Tibial artery (tissue), 4 donors: Measurements from ENCODE around the gene SCPEP1.

Experiments
- DNase-seq, 2 donors: peaks; one replicate each; pipeline ENCODE4 v3.0.0-alpha.2; 2019
- H3K27ac ChIP-seq, 2 donors: fragments of 200-600 bp; sonication (generic) in 1 of 2; 1 replicate in 1 of 2; 2 replicates in 1 of 2; pipeline ENCODE4 v1.5.1; 2018 to 2019; ENCODE audit warnings: mild to moderate bottlenecking in 1 of 2
- H3K27me3 ChIP-seq, 2 donors: fragments of 200-600 bp; sonication (generic) in 1 of 2; one replicate each; pipeline versions ENCODE4 v1.5.1 to v1.6.0; 2016 to 2019
- H3K36me3 ChIP-seq, 3 donors: fragments of 200-600 bp; sonication (generic) in 2 of 3; one replicate each; pipeline ENCODE4 v1.5.1; 2016 to 2019; ENCODE audit warnings: mild to moderate bottlenecking in 2 of 3
- H3K4me1 ChIP-seq, 4 donors: fragments of 200-600 bp; sonication (generic) in 2 of 4; 1 replicate in 3 of 4; 2 replicates in 1 of 4; pipeline ENCODE4 v1.5.1; 2016 to 2019
- H3K4me3 ChIP-seq, 2 donors: fragments of 200-600 bp; sonication (generic) in 1 of 2; 1 replicate in 1 of 2; 2 replicates in 1 of 2; pipeline ENCODE4 v1.5.1; 2018 to 2019; ENCODE audit warnings: mild to moderate bottlenecking in 2 of 2
- H3K9me3 ChIP-seq, 3 donors: fragments of 200-600 bp; sonication (generic) in 1 of 3; one replicate each; pipeline ENCODE4 v1.5.1; 2016 to 2019
- intact Hi-C: fragments of 100-400 bp; cut with DNase I; formaldehyde crosslinking; loops from one replicate; pipeline ENCODE4 v1.15.0; 2023; ENCODE audit warnings: low total_unique reads
- TF ChIP-seq, protein P1 (sequence below), 2 experiments: fragments of 200-600 bp in 1 of 2; fragments of 450-650 bp in 1 of 2; IDR thresholded peaks; one replicate each; pipeline ENCODE4 v1.5.1; 2017 to 2019; ENCODE audit warnings: antibody characterized with exemption in 2 of 2, mild to moderate bottlenecking in 1 of 2, moderate library complexity in 1 of 2

The SCPEP1 gene

DNA sequence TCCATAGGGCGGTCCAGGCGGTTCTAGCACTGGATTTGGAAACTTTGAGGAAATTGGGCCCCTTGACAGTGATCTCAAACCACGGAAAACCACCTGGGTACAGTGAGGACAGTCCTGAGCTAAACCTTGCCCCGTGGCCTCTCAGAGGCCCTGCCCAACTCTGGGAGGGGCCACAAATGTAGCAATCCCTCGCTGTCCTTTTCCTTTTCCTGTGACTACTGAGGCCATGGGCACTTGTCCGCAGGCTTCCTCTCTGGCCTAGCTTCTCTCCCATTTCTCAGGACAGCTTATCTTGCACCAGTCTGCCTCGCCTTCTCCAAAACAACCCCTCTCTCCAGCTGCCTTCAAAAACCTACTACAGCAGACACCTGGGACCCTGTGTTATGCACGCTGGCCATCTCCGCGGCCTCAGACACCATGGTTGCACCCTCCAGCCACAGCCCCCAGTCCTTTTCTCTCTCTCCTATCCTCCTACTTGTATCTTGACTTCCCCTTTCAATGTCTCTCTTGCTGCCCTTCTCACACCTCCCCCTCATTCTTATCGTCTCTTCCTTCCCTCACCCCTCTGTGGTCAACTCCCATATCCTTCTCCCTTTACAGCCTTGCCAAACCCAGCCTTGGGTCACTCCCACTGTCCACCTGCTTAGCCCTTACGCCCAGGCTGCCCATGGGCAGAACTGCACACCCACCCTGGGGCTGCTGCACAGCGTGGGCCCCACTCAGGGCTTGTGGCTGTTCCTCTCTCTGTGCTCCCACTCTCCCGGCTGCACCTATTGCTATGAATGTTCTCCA, 7.6 kb downstream of the SCPEP1 start:
- H3K36me3 ChIP-seq = peaks cover 52 to 86% (median 56%) of the 10 kb centered on the region in 3 donors
- no peak overlapping the region for H3K4me3 ChIP-seq
- H3K27me3 ChIP-seq = no peaks in the 10 kb centered on the region
- intact Hi-C loops = no loop called here
- TF ChIP-seq, protein P1, sequence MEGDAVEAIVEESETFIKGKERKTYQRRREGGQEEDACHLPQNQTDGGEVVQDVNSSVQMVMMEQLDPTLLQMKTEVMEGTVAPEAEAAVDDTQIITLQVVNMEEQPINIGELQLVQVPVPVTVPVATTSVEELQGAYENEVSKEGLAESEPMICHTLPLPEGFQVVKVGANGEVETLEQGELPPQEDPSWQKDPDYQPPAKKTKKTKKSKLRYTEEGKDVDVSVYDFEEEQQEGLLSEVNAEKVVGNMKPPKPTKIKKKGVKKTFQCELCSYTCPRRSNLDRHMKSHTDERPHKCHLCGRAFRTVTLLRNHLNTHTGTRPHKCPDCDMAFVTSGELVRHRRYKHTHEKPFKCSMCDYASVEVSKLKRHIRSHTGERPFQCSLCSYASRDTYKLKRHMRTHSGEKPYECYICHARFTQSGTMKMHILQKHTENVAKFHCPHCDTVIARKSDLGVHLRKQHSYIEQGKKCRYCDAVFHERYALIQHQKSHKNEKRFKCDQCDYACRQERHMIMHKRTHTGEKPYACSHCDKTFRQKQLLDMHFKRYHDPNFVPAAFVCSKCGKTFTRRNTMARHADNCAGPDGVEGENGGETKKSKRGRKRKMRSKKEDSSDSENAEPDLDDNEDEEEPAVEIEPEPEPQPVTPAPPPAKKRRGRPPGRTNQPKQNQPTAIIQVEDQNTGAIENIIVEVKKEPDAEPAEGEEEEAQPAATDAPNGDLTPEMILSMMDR (IDR thresholded peaks at IDR 0.05) = no peak
- peaks cover 0 to 4% (median 0%) of the 10 kb centered on the region in 4 donors for H3K4me1 ChIP-seq
- H3K9me3 ChIP-seq = no peaks in the 10 kb centered on the region
- no peak for DNase-seq
- H3K27ac ChIP-seq = no peak overlapping the region

DNA sequence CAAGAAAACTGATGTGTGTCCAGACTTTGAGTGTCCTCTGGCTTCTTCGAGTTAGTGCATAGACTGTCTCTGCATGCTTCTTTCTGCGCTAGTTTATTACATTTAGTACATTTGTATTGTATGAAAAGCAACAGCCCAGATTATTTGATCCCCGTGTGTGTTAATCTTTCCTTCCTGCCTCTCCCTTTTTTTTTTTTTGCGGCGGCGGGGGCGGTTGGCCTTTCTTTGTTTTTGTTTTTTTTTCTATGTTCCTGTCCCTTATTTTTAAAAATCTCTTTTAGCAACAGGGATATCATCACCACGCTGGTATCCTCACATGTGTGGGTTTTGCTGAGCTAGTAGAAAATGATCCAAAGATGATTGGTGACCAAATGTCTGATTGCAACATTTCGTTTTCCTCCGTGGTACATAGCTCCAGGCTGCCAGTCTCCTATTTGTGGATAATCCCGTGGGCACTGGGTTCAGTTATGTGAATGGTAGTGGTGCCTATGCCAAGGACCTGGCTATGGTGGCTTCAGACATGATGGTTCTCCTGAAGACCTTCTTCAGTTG, 9.4 kb downstream of the SCPEP1 start:
- intact Hi-C loops = no loop called here
- H3K4me3 ChIP-seq = no peak overlapping the region
- H3K27me3 ChIP-seq = no peaks in the 10 kb centered on the region
- no peak overlapping the region for H3K27ac ChIP-seq
- DNase-seq = no peak
- H3K9me3 ChIP-seq = no peaks in the 10 kb centered on the region
- peaks cover 63 to 93% (median 67%) of the 10 kb centered on the region in 3 donors for H3K36me3 ChIP-seq
- H3K4me1 ChIP-seq = peaks cover 0 to 1% (median 0%) of the 10 kb centered on the region in 4 donors
- TF ChIP-seq, protein P1 (IDR thresholded peaks at IDR 0.05) = no peak

- DNase-seq = no peak
- Histone ChIP-seq H3K4me3 (no peak overlapping the region), H3K27ac (no peak overlapping the region), H3K27me3 (no peaks in the 10 kb centered on the region), H3K9me3 (no peaks in the 10 kb centered on the region), H3K36me3 (peaks cover 63 to 94% (median 76%) of the 10 kb centered on the region in 3 donors), H3K4me1 (no peaks in the 10 kb centered on the region)
- intact Hi-C loops = no loop called here
- TF ChIP-seq, protein P1 (IDR thresholded peaks at IDR 0.05) = no peak
These were observed 11.1 kb downstream of the SCPEP1 start for GRCh38 chr17:56988901-56989572.

GRCh38 chr17:56992364-56992763, 14.4 kb downstream of the SCPEP1 start:
- Histone ChIP-seq H3K36me3 (peaks cover 69 to 95% (median 71%) of the 10 kb centered on the region in 3 donors), H3K4me3 (no peak overlapping the region), H3K27me3 (no peaks in the 10 kb centered on the region), H3K4me1 (no peaks in the 10 kb centered on the region), H3K27ac (no peak overlapping the region), H3K9me3 (no peaks in the 10 kb centered on the region)
- intact Hi-C loops = no loop called here
- TF ChIP-seq, protein P1 (IDR thresholded peaks at IDR 0.05) = no peak
- DNase-seq = no peak

GRCh38 chr17:56994009-56994792, 16.3 kb downstream of the SCPEP1 start:
- TF ChIP-seq, protein P1 (IDR thresholded peaks at IDR 0.05) = no peak
- no peak overlapping the region for H3K27ac ChIP-seq
- H3K4me3 ChIP-seq = no peak overlapping the region
- H3K4me1 ChIP-seq = no peaks in the 10 kb centered on the region
- H3K36me3 ChIP-seq = peaks cover 65 to 96% (median 68%) of the 10 kb centered on the region in 3 donors
- DNase-seq = no peak
- no peaks in the 10 kb centered on the region for H3K27me3 ChIP-seq
- intact Hi-C loops = no loop called here
- H3K9me3 ChIP-seq = no peaks in the 10 kb centered on the region
